Osteocyte (in vitro differentiated cells): ENCODE data around the gene PIGU. TPM values are rescaled to one million over a fixed set of nuclear protein-coding genes. Genes with fewer than 3 reads are reported as not detected.

Source experiments
- DNase-seq: peaks from one replicate; pipeline ENCODE4 v3.0.0; 2021; ENCODE audit warnings: mixed read lengths; ENCODE audit not compliant: unreplicated experiment; ENCODE audit errors: extremely low spot score
- H3K27ac Mint-ChIP-seq: one replicate; pipeline ENCODE4 v1.8.0; 2021; ENCODE audit warnings: mild to moderate bottlenecking, mixed read lengths; ENCODE audit not compliant: unreplicated experiment
- H3K27me3 Mint-ChIP-seq: one replicate; pipeline ENCODE4 v1.8.0; 2021; ENCODE audit warnings: mixed read lengths; ENCODE audit not compliant: unreplicated experiment
- H3K36me3 Mint-ChIP-seq: one replicate; pipeline ENCODE4 v1.8.0; 2021; ENCODE audit warnings: mixed read lengths; ENCODE audit not compliant: unreplicated experiment
- H3K4me1 Mint-ChIP-seq: one replicate; pipeline ENCODE4 v1.8.0; 2021; ENCODE audit warnings: mixed read lengths; ENCODE audit not compliant: unreplicated experiment
- H3K4me3 Mint-ChIP-seq: one replicate; pipeline ENCODE4 v1.8.0; 2021; ENCODE audit warnings: mild to moderate bottlenecking, moderate library complexity, mixed read lengths; ENCODE audit not compliant: unreplicated experiment
- H3K9me3 Mint-ChIP-seq: one replicate; pipeline ENCODE4 v1.8.0; 2021; ENCODE audit warnings: mixed read lengths; ENCODE audit not compliant: unreplicated experiment
- CTCF ChIP-seq: fragments of 200-600 bp; sonication (generic); IDR thresholded peaks from 2 replicates; pipeline ENCODE4 v1.5.0; 2021; ENCODE audit warnings: antibody characterized with exemption, mild to moderate bottlenecking, moderate library complexity
- total RNA-seq: library from RNA; stranded (reverse); gene quantifications from 2 replicates; pipeline ENCODE4 v1.2.1, GENCODE V29; 2021

PIGU gene
- total RNA-seq, 1 donor from 2014 or later, result 15.5 TPM

GRCh38 chr20:34569598-34569997 is 107.3 kb downstream of the PIGU start:
- Mint-ChIP-seq H3K4me1 (no peaks in the 10 kb centered on the region), H3K4me3 (no peak overlapping the region), H3K27ac (no peak overlapping the region), H3K27me3 (no peaks in the 10 kb centered on the region), H3K9me3 (no peaks in the 10 kb centered on the region), H3K36me3 (peaks cover 3% of the 10 kb centered on the region)
- TF ChIP-seq CTCF, result no peak
- DNase-seq, result no peak

GRCh38 chr20:34567892-34568865 is 108.7 kb downstream of the PIGU start:
- Mint-ChIP-seq H3K36me3 (peaks cover 1% of the 10 kb centered on the region), H3K4me1 (no peaks in the 10 kb centered on the region), H3K27me3 (no peaks in the 10 kb centered on the region), H3K9me3 (no peaks in the 10 kb centered on the region), H3K4me3 (no peak overlapping the region), H3K27ac (no peak overlapping the region)
- no peak for DNase-seq
- no peak for TF ChIP-seq CTCF

- peaks cover 1% of the 10 kb centered on the region for H3K36me3 Mint-ChIP-seq
- no peak overlapping the region for H3K4me3 Mint-ChIP-seq
- H3K9me3 Mint-ChIP-seq, result no peaks in the 10 kb centered on the region
- no peaks in the 10 kb centered on the region for H3K27me3 Mint-ChIP-seq
- TF ChIP-seq CTCF, result no peak
- no peaks in the 10 kb centered on the region for H3K4me1 Mint-ChIP-seq
- no peak for DNase-seq
- no peak overlapping the region for H3K27ac Mint-ChIP-seq
Observed at GRCh38 chr20:34566978-34567891, 109.7 kb downstream of the PIGU start.

GRCh38 chr20:34564833-34565232 is 112.1 kb downstream of the PIGU start:
- no peak for TF ChIP-seq CTCF

More at GRCh38 chr20:34564833-34565232, 112.1 kb downstream of the PIGU start:
- no peak for DNase-seq
- Mint-ChIP-seq H3K27me3 (no peaks in the 10 kb centered on the region), H3K4me1 (no peaks in the 10 kb centered on the region), H3K27ac (no peak overlapping the region), H3K9me3 (no peaks in the 10 kb centered on the region), H3K4me3 (no peak overlapping the region), H3K36me3 (peaks cover 2% of the 10 kb centered on the region)
